Measurements from ENCODE around the gene NTN1. TPM values are rescaled to one million over a fixed set of nuclear protein-coding genes. Genes with fewer than 3 reads are reported as not detected.

The NTN1 gene
- total RNA-seq, 1 donor = 0.81 TPM

- no peak for DNase-seq (ENCODE audit: low read depth)
Observed at GRCh38 chr17:9249245-9249953, 228.1 kb downstream of the NTN1 start.

GRCh38 chr17:9251273-9251672, 230.0 kb downstream of the NTN1 start:
- TF ChIP-seq CTCF (IDR thresholded peaks at IDR 0.05; ENCODE audit: insufficient read depth, low read length) = no peak
- H3K4me3 ChIP-seq (ENCODE audit: low read depth, low read length) = no peak overlapping the region
- no peak for DNase-seq (ENCODE audit: low read depth)

More at GRCh38 chr17:9249245-9249953, 228.1 kb downstream of the NTN1 start:
- no peak for TF ChIP-seq CTCF (IDR thresholded peaks at IDR 0.05; ENCODE audit: insufficient read depth, low read length)
- H3K4me3 ChIP-seq (ENCODE audit: low read depth, low read length) = no peak overlapping the region

GRCh38 chr17:9253308-9253707, 232.0 kb downstream of the NTN1 start:
- no peak for DNase-seq (ENCODE audit: low read depth)
- no peak for TF ChIP-seq CTCF (IDR thresholded peaks at IDR 0.05; ENCODE audit: insufficient read depth, low read length)
- no peak overlapping the region for H3K4me3 ChIP-seq (ENCODE audit: low read depth, low read length)

GRCh38 chr17:9254841-9255240, 233.5 kb downstream of the NTN1 start:
- H3K4me3 ChIP-seq (ENCODE audit: low read depth, low read length) = no peak overlapping the region
- no peak for DNase-seq (ENCODE audit: low read depth)
- TF ChIP-seq CTCF (IDR thresholded peaks at IDR 0.05; ENCODE audit: insufficient read depth, low read length) = no peak

- TF ChIP-seq CTCF (IDR thresholded peaks at IDR 0.05; ENCODE audit: insufficient read depth, low read length) = no peak
- no peak overlapping the region for H3K4me3 ChIP-seq (ENCODE audit: low read depth, low read length)
- no peak for DNase-seq (ENCODE audit: low read depth)
Observed at GRCh38 chr17:9255833-9256232, 234.5 kb downstream of the NTN1 start.

GRCh38 chr17:9256361-9256750, 235.0 kb downstream of the NTN1 start:
- no peak for DNase-seq (ENCODE audit: low read depth)
- TF ChIP-seq CTCF (IDR thresholded peaks at IDR 0.05; ENCODE audit: insufficient read depth, low read length) = no peak
- no peak overlapping the region for H3K4me3 ChIP-seq (ENCODE audit: low read depth, low read length)
